Hepatocyte (in vitro differentiated cells): ENCODE measurements around the gene NFAT5.

Source experiments
- CTCF ChIP-seq: fragments of 200-600 bp; sonication (generic); IDR thresholded peaks from 2 replicates; pipeline ENCODE4 v1.5.1; 2016; ENCODE audit warnings: antibody characterized with exemption, mild to moderate bottlenecking; ENCODE audit not compliant: poor library complexity
- EZH2 ChIP-seq: fragments of 200-600 bp; sonication (generic); IDR thresholded peaks from 2 replicates; pipeline ENCODE4 v1.6.1; 2016; ENCODE audit warnings: antibody characterized with exemption, mild to moderate bottlenecking, borderline replicate concordance

- no peak for TF ChIP-seq CTCF
- no peak for TF ChIP-seq EZH2
These were observed 181.3 kb downstream of the NFAT5 start for GRCh38 chr16:69747115-69747514.
